Measurements from ENCODE around the gene CDH13.

The CDH13 gene

DNA sequence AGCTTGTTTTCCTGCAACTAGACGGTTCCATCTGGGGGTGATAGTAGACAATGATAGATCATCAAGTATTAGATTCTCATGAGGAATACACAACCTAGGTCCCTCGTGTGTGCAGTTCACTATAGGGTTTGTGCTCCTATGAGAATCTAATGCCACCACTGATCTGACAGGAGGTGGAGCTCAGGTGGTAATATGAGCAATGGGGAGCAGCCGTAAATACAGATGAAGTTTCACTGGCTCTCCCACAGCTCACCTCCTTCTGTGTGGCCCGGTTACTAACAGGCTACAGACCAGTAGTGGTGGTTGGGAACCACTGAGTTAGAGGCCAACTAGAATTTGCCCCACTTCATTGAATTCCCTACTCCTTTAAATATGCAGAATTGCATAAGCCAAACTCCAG is 1033.5 kb downstream of the CDH13 start:
- H3K4me3 ChIP-seq (ENCODE audit: low read depth, low read length), result no peak overlapping the region
- TF ChIP-seq, protein P1, sequence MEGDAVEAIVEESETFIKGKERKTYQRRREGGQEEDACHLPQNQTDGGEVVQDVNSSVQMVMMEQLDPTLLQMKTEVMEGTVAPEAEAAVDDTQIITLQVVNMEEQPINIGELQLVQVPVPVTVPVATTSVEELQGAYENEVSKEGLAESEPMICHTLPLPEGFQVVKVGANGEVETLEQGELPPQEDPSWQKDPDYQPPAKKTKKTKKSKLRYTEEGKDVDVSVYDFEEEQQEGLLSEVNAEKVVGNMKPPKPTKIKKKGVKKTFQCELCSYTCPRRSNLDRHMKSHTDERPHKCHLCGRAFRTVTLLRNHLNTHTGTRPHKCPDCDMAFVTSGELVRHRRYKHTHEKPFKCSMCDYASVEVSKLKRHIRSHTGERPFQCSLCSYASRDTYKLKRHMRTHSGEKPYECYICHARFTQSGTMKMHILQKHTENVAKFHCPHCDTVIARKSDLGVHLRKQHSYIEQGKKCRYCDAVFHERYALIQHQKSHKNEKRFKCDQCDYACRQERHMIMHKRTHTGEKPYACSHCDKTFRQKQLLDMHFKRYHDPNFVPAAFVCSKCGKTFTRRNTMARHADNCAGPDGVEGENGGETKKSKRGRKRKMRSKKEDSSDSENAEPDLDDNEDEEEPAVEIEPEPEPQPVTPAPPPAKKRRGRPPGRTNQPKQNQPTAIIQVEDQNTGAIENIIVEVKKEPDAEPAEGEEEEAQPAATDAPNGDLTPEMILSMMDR (IDR thresholded peaks at IDR 0.05; ENCODE audit: low read depth, low read length), result no peak

- TF ChIP-seq, protein P1 (IDR thresholded peaks at IDR 0.05; ENCODE audit: low read depth, low read length), result no peak
- H3K4me3 ChIP-seq (ENCODE audit: low read depth, low read length), result no peak overlapping the region
These were observed 1034.9 kb downstream of the CDH13 start for GRCh38 chr16:83661656-83662055.

GRCh38 chr16:83666449-83666848 is 1039.7 kb downstream of the CDH13 start:
- TF ChIP-seq, protein P1 (IDR thresholded peaks at IDR 0.05; ENCODE audit: low read depth, low read length), result no peak
- H3K4me3 ChIP-seq (ENCODE audit: low read depth, low read length), result no peak overlapping the region

GRCh38 chr16:83669456-83669855 is 1042.7 kb downstream of the CDH13 start:
- TF ChIP-seq, protein P1 (IDR thresholded peaks at IDR 0.05; ENCODE audit: low read depth, low read length), result no peak
- no peak overlapping the region for H3K4me3 ChIP-seq (ENCODE audit: low read depth, low read length)

DNA sequence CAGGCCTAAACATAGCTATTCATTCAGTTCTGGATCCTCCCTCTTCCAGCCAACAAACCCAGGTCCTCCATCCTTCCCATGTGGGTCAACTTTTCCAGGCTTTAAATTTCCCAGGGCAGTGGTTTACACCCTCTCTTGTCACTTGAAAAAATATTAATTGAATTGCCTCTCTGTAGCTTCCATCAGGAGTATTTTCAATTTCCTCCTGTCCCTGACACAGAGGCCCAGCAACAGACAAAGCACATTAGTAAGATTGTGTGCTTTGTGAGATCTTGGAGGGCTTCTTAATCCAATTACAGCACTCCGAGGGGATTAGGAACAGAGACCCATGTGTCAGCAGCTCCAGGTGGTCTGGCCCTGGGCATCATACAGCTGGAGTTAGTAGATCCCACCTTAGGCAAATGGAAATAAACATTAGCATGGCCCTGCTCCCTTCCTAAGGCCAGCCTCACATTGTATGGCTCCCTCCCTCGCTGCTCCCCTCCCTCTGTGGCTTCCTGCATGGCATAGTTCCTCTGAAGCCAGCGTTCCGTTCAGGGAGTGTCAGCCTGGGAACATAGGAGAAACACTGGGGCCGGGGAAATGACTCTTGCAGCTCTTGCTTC is 1048.3 kb downstream of the CDH13 start:
- H3K4me3 ChIP-seq (ENCODE audit: low read depth, low read length), result no peak overlapping the region
- TF ChIP-seq, protein P1 (IDR thresholded peaks at IDR 0.05; ENCODE audit: low read depth, low read length), result no peak

DNA sequence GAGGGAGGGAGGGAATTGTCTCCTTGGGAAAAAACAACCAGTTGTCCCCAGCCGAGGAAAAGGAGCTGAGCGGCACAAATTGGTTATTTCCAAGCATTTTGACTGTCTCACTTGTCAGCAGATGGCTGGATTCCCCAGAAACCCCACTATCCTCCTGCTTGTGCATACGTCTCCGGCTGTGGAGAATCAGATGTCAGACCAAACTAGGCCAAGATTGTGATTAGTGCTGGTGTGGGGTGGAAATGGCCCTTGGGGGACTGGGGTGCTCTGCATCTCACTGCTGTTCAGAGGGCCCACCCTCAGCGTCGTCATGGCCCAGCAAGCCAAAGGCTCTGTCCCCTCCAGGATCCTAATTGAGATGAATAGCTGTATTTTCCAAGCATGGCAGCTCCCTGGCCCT is 1049.3 kb downstream of the CDH13 start:
- TF ChIP-seq, protein P1 (IDR thresholded peaks at IDR 0.05; ENCODE audit: low read depth, low read length), result no peak
- H3K4me3 ChIP-seq (ENCODE audit: low read depth, low read length), result no peak overlapping the region

DNA sequence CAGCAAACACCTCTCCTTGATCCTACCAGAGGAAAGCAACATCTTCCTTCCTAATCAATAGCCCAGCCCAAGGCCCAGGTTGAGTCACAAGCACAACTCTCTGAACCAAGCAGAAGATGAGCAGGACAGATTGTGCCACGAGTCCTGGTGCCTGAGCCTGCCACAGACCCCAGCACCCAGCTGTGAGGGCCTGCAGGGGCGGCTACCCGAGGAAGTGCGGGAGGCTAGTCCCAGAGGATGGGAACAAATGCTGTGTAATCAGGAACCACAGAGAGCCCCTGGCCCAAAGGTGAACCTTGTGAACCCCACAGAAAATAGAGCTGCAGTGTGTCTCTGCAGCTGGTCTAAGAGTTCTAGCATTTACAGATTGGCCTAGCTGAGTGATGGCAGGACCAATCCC is 1054.2 kb downstream of the CDH13 start:
- TF ChIP-seq, protein P1 (IDR thresholded peaks at IDR 0.05; ENCODE audit: low read depth, low read length), result no peak

More for the DNA sequence above, 1054.2 kb downstream of the CDH13 start:
- H3K4me3 ChIP-seq (ENCODE audit: low read depth, low read length), result no peak overlapping the region
